DMS53 treated with DMSO at 0.1 percent for 48 hours (cell line): ENCODE measurements around the gene CCNL1.
A peak's percentile ranks its signal among the peaks of the same experiment; 100 is the strongest.

ENCODE experiments used
- DNase-seq: peaks from one replicate; lab custom pipeline; 2025; ENCODE audit not compliant: unreplicated experiment; lab: John Stamatoyannopoulos, UW

The CCNL1 gene

DNA sequence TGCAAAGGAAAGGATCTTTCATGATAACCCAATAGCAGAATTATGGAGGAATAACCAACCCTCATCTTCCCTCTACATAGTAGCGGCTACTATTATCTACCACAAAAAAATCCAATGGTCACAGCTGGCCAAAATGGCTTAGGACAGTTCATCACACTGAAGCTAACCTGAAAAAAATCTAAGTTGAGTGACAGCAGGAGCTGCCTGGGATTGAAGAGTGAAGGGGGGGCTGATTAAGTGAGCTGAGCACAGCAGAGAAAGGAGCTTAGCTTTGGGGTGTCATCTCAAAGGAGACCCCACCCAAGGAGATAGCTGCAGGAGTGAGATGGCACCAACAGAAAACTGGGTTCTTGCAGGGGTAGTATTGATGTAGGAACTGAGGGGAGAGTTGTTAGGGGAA, 33.6 kb downstream of the CCNL1 start:
- no peak for DNase-seq

DNA sequence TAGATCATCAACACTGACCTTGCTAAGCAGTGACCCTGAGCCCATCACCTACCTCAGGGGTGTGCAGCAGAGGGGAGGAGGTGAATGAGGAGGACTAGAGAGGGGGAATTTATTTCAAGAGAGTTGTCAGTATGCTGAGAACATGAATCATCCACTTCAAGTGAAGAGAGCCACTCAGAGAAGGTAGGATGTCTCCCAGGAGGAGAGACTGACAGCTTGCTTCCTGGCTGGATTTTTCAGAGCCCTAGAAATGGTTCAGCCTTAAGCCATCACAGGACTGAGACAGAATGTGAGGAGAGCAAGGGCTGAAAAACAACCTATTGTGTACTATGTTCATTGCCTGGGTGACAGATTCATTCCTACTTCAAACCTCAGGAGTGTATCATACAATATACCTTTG, 34.8 kb downstream of the CCNL1 start:
- DNase-seq: peak; percentile 80

DNA sequence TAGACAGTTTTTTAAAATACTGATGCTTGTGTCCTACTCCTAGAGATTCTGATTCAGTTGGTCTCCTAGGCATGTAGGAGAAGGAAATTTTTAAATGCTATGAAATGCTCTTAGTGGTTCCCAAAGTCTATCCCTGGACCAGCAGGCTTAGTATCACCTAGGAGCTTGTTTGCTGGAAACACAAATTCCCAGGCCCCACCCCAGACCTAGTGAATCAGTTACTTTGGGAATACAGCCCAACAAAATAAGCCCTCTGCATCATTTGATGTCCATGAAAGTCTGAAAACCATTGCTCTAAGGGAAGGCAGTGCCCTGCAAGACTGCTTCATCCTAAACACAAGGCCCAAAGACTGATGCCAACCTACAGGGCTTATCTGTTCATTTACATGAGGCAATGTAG, 36.3 kb downstream of the CCNL1 start:
- no peak for DNase-seq

DNA sequence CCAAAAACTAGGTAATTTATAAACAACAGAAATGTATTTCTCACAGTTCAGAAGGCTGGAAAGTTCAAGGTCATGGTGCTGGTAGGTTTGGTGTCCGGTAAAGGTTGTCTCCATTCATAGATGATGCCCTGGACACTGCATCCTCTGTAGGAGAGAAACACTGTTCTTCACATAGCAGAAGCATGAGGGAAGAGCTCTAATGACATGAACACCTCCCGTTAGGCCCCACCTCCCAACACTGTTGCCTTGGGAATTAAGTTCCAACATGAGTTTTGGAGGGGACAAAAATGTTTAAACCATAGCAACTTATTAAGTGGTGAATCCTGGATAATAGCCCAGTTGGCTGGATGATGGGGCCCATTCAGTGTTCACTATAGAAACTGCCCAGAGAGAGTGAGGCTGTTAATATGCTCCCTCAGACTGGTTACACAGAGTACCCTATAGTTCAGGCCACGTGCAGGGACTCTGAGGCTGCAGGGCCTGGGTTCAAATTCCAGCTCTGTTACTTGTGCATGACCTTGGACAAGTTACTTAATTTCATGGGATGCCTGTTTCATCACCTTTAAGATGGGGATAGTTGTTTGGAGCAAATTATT, 37.0 kb downstream of the CCNL1 start:
- DNase-seq: no peak

DNA sequence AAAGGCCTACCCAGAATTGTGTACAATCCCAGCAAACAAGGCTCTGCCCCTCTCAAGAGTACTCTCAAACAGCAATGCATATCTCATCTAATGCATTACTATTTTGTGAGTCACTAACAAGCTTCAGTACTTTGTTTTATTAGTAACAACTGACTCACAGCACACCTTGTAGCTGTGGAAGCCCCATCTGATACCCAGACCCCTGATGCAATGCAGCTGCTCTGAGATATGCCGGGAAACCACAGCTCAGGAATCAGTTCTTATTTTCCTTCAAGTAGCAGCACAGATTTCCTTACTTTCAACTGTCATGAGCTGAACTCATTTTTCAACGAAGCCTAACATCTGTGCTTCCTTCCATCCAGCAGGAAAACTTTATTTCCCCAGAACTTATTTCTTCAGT, 37.8 kb downstream of the CCNL1 start:
- DNase-seq: peak; percentile 61

DNA sequence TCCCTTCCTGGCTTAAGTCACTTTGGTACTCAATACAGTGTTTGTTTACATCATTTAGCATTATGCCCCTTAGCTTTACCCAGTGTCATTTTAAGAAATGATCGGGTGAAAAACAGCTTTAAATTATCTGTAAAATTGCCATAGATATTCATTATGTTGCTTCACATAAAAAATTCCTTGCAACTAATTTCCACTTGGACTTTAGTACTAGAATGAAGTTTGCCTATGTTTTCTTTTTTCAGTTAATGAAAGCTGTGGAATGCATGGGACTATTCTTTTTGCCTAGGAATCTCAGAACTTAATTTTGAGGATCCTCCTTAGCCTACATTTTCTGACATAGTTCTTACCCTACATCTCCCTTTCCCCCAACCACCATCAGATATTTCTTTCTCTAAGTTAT, 38.4 kb downstream of the CCNL1 start:
- no peak for DNase-seq

DNA sequence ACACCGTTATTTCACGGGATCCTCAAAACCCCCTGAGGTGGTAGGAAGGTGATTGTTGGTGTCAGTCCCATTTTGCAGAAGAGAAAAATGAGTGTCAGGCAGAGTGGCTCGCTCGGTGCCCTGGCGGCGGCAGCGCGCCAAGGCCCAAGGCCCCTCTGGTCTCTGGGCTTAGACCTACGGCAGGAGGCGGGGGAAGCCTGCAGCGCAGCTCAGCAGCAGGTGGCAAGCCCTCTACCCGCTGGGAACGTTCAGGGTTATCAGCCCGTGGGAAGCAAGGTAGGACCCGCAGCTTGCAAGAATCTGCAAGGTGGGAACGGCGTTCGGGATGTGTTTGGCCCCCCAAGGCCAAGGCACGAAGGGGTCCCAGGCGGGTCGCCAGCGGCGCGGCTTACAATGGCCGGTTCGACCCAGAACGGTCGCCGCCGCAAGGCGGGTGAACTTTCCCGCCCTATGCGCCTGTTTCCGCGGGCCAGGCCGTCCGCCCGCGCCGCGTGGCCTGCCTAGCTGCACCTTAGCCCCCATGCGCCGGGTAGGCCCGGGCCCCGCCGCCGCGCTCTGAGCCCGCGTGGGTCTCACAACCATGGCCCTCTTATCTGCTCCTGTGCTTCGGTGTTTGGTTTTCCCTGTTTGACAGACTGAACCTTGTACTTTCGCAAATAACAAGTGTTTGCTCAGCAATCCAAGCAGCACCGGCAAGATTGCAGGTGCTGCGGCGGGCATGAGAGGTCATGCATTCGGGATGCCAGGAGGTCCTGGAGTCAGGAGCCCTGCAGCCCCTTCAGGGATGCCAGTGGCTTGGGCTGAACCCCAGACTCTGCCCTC, 39.7 kb downstream of the CCNL1 start:
- DNase-seq: peak; percentile 51

DNA sequence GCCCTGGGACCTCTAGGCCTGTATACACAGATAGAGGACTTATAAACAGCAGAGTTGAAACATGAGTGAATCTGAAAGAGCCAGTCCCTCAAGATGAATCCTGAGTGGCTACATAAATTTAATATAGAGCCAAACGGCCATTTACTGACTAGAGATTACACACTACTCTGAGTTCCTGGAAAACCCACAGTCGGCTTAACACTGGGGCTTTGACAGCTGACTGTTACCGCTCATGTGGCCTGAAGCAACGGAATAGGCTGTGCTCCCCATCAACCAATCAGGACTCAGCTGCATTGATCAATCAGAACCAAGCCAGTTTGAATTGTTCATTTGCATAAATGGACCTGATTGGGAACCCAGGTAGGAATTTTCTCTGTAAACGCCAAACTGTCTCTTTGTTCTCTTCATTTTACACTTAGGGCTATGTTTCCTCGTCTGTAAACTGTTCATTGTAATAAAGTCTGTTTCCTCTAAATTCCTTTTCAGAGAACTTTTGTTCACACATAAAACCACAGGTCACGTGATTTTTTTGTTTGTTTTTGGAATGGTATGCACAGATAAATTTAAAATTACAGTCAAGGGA, 40.5 kb downstream of the CCNL1 start:
- DNase-seq: peak; percentile 16

DNA sequence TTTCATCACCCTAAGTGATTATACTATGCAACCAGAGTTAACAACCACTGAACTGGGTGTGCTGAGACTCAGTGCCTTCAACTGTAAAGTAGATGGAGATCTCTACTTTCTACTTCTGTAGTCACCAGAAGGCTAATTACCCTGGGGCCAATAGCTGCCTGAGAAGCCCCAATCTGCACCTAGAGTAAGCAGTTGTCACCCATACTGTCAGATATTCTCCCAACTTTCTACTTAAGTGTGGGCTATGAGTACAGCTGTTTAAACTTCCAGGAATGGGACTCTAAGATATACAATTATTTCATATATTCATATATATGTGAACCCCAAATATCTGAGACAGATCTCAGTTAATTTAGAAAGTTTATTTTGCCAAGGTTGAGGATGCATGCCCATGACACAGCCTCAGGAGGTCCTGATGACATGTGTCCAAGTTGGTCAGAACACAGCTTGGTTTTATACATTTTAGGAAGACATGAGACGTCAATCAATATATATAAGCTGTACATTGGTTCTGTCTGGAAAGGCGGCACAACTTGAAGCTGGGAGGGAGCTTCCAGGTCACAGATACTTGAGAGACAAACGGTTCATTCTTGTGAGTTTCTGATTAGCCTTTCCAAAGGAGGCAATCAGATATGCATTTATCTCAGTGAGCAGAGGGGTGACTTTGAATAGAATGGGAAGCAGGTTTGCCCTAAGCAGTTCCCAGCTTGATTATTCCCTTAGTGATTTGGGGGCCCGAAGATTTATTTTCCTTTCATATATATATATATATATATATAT, 41.9 kb downstream of the CCNL1 start:
- DNase-seq: no peak

DNA sequence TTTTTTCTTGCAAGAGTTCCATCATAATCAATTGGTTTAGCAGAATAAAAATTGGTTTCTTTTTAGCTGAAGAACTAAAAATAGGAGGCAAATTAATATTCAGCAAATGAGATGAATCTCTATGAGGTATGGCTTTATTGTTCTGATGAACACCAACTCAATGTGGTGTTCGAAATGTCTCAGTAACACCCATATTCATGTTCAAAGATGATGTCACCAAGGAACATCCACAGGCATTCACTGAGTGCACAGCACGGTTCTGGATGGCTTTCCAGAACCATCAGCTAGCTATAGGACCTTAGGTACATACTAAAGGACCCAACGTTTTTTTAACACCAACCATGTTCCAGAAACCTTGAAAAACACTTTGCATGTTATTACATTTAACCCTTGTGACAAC, 42.7 kb downstream of the CCNL1 start:
- DNase-seq: no peak

DNA sequence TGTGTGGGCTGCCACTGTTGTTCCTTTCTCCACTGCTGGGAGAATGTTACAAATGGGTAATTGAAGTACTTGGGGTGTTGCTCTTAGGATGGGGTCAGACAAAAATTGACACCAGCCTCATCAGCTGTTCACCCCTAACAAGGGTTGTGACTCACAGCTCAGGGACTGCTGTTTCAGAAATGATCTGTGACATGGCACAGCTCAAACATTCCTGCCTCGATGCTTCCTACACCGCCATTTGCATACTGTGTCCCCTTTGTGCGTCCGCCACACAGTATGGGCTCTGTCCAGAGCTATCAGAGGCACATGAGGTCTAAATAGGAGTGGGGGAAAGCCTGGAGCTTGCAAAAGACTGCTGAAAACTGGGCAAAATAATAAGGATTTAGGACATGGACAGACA, 43.9 kb downstream of the CCNL1 start:
- no peak for DNase-seq

DNA sequence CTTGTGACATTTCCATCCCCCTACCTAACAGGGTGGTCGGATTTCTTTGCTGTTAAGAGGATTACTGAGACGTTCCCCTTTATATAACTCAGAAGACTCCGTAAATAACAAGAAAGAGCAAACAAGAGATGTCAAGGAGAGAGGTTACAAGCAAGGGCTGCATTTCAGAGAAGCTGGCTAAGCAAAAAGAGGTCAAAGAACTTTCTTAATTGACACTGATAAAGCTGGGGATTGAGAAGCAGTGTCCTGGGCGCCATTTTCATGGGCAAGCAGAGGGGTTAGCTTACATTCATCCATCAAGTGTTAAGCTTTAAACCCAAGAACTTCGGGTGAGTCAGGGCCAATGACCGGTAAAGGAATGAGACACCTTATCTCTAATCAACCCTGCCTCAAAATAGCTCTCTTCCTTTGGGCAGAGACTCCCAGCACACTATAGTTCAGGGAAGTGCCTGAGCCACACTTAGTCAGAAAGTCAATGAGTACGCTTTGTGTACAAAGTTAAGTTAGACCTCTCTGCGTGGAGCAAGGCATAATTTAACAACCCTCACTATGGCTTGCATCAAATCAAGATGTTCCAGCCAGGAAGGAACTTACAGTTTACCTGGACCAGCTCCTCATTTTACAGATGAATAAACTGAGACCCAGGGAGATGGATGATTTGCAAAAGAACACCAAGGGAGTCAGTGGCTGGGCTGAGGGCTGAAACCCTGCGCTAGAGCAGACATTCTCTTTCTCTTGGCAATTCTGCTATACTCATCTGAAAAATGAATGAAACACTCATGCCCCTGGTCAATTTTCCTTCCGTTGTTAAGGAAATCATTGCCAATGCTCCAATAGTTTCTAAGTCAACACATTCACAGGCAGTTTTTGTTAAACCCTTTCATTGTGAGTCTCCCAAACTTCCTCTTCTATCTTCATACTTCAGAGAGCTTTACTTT, 44.6 kb downstream of the CCNL1 start:
- DNase-seq: no peak

DNA sequence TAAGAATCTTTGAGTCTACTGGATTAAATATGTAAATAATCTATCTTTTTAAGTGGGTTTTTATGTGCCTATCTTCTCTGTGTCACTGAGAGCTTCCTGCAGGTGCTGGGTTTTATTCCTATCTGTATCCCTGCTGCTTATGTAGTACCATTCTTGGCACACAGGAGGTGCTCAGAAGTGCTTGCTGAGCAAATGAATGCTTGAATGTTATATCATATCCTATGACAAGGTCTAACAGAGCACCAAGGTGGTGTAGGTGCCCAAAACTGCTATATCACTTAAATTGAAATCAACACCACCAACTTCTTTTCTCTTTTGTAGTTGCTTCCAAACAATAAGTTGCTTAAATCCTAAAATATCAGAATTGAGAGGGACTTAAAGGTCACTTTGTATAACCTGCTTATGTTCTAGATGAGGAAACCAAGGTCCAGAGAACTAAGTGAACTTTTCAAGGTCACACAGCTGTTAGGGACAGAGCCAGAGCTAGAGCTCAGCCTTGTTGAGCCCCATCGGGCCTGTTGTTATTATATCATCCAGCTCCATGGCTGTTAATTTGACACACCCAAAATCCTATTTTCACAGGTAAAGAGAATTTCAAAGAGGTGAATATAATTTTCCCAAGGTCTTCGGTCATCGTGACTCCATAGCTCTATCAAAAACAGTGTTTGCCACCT, 46.0 kb downstream of the CCNL1 start:
- DNase-seq: peak; percentile 8

DNA sequence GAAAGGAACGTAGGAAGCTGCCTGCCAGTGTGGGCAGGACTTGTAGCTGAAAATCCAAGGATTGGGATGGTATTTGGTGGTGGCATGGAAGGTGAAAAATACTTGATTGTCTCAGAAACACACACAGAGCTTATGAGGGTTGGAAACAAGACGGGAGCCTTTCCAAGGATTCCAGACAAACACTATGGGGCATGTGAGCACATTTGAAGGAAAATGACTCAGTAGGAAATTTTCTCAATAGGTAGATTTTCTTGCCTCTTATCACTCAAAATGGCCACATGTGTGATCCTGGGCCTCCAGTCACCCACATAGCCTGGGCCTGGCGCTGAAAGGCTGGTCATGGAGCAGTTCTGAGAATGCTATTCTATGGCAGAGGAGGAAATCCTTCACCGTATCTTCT, 47.4 kb downstream of the CCNL1 start:
- no peak for DNase-seq

DNA sequence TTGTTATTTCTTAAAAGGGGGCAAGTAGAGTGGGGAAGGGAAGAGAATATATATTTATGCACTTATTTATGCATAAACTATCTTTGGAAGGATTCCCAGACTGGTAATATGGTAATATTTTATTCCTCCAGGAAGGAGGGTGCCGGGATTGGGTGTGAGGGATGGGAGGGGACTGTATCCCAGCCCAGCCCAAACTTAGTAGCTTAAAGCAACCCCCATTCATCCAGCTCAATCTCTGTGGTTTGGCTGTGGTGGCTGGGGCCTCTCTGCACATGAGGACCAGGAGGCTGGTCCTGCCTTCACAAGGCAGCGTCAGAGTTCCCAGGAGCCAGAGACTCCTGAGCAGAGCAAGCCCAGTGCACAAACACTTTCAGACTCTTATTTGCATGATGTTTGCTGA, 48.4 kb downstream of the CCNL1 start:
- DNase-seq: no peak

DNA sequence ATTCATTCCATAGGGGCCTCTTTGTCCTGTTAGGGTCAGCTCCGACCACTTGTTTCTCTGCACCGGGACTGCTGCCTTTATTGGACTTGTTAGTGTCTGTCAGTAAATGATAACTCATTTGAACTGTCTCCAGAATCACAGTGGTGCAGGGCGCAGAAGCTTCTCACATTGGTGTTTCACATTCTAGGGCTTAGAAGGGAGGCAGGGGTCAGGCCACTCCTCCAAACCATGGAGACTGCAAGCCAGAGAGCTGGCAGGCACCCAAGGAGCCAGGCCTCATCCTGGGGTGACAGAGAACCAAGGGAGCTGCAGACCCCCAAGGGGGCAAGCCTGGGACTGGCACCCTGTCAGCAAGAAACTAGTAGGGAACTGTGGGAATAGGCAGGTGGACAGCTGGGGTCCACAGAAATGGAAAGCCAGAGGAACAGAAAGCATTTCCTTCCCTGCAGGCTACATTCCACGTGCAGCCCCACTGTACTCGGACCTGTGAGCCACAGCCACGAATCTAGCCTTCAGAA, 49.1 kb downstream of the CCNL1 start:
- DNase-seq: no peak

DNA sequence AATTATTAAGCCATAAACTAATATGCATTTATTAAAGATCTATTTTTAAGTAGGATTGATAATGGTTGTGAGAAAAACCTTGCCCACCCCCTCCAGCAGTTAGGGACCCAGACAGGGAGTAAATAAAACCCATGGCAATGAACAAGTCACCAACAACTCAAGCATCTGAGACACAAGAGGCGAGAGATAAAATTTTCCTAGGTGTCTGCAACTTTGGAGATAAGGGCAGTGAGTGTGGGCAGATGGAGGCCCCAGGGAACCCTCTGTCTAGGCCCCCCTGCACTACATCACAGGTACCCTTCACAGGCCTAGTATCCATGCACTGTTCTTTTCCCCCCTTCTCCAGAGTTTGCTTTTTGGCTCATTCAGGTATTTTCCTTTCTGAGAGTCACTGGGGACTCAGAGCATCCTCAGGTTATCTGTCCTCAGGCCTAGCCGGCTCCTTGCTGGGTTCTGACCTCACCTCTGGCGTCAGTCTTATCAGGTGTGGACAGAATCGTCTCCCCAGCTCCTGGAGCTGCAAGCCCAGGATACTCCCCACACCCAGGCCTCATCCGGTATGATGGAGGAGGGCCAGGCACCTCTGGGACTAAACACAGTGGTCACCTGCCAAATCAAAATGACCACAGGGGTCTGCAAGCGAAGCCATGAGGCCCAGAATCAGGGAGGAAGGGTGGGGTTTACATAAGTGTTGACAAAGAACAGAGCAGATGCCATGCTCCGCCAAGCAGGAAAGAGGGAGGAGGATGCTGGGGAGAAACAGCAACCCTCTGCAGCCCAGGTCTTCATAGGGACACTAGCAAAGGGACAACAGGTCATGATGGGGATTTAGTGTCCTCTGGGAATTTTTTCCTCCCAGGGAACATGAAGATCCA, 50.4 kb downstream of the CCNL1 start:
- no peak for DNase-seq

DNA sequence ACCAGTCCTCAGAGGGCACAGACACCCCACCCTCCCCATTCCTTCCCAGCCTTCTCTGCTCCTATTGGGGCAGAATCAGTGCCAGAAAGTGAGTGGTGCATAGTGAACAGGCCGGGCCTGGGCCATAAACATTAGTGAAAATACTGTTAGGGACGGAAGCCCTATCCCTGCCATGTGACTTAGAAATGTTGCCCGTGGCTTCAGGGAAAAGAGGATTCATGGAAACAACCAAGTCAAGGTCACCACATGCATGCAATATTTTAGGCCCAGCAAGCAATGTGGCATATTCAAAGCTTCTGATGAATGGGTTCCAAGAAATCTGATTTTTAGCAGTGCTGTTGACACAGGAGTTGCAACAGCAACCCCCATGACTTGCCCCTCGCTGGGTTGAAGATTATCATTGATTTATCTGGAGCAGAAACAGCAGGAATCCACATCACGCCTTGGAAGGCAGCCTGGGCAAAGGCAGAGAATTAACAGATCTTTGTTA, 52.3 kb downstream of the CCNL1 start:
- DNase-seq: no peak

DNA sequence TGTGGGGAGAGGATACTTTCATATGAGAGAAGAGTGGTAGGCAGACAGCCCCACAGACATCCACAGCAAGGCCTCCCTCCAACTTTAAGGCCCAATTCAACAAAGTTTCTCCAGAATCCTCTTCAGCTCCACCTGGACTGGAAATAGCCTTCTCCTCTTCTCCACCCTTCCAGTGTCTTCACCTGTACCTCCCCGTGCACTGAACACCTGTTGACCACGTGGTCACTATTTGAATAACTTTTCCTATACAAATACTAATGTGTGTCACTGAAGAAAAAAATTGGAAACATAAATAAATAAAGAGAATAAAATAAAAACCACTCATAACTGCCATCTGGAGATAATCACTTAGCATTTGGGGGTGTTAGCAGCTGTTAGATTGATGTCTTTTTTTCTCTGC, 52.9 kb downstream of the CCNL1 start:
- no peak for DNase-seq
